Neural cell (in vitro differentiated cells): ENCODE results near the gene AGBL1. TPM values are rescaled to one million over a fixed set of nuclear protein-coding genes. Genes with fewer than 3 reads are reported as not detected.

Experiments
- H2AFZ ChIP-seq: fragments of 200-600, 300-800 bp; sonication (generic), shearing (Covaris generic); 2 replicates; pipeline ENCODE4 v1.6.0; 2014; ENCODE audit warnings: low read depth, mild to moderate bottlenecking, antibody characterized with exemption, low read length, moderate library complexity
- H3F3A ChIP-seq: fragments of 200-600 bp; shearing (Covaris generic); 2 replicates; pipeline ENCODE4 v1.6.1; 2016; ENCODE audit warnings: mild to moderate bottlenecking, moderate library complexity, mixed read lengths, antibody characterized with exemption, low read length; ENCODE audit not compliant: insufficient read depth, poor library complexity, severe bottlenecking
- H3K27ac ChIP-seq: fragments of 200-600, 300-800 bp; sonication (generic), shearing (Covaris generic); 2 replicates; pipeline ENCODE4 v1.5.1; 2014; ENCODE audit warnings: mild to moderate bottlenecking, low read length, moderate library complexity
- H3K27me3 ChIP-seq: fragments of 300-800, 200-600 bp; sonication (generic), shearing (Covaris generic); 2 replicates; pipeline ENCODE4 v1.6.0; 2014; ENCODE audit warnings: mild to moderate bottlenecking, low read depth, low read length, moderate library complexity; ENCODE audit not compliant: insufficient read depth
- H3K36me3 ChIP-seq: fragments of 300-800, 200-600 bp; sonication (generic), shearing (Covaris generic); 2 replicates; pipeline ENCODE4 v1.5.1; 2014; ENCODE audit warnings: mild to moderate bottlenecking, antibody characterized with exemption, low read length, moderate library complexity; ENCODE audit not compliant: insufficient read depth
- H3K4me2 ChIP-seq: fragments of 300-800, 200-600 bp; sonication (generic), shearing (Covaris generic); 2 replicates; pipeline ENCODE4 v1.6.0; 2014; ENCODE audit warnings: mild to moderate bottlenecking, low read length
- H3K4me3 ChIP-seq: fragments of 300-800, 200-600 bp; sonication (generic), shearing (Covaris generic); 2 replicates; pipeline ENCODE4 v1.5.1; 2014; ENCODE audit warnings: mild to moderate bottlenecking, low read length, moderate library complexity
- H3K79me2 ChIP-seq: fragments of 200-600 bp; shearing (Covaris generic); replicated peaks from 2 replicates; pipeline ENCODE4 v1.6.0; 2014; ENCODE audit warnings: mild to moderate bottlenecking, low read length, moderate library complexity; ENCODE audit not compliant: insufficient read depth
- H3K9ac ChIP-seq: fragments of 300-800, 200-600 bp; sonication (generic), shearing (Covaris generic); 2 replicates; pipeline ENCODE4 v1.6.1; 2016; ENCODE audit warnings: mild to moderate bottlenecking, low read length, mixed read lengths
- H3K9me2 ChIP-seq: fragments of 200-600 bp; shearing (Covaris generic); 2 replicates; pipeline ENCODE4 v1.6.1; 2016; ENCODE audit warnings: mild to moderate bottlenecking, low read length, mixed read lengths; ENCODE audit not compliant: insufficient read depth
- H3K9me3 ChIP-seq: fragments of 200-600, 300-800 bp; sonication (generic), shearing (Covaris generic); 2 replicates; pipeline ENCODE4 v1.6.1; 2016; ENCODE audit warnings: mild to moderate bottlenecking, mixed run types, low read length, moderate library complexity, mixed read lengths
- H4K20me1 ChIP-seq: fragments of 200-600 bp; shearing (Covaris generic); 2 replicates; pipeline ENCODE4 v1.6.1; 2016; ENCODE audit warnings: mild to moderate bottlenecking, mixed run types; ENCODE audit not compliant: insufficient read depth
- EP300 ChIP-seq: fragments of 450-650 bp; conservative IDR thresholded peaks from 2 replicates; pipeline ENCODE4 v1.6.1; 2014; ENCODE audit warnings: antibody characterized with exemption, mild to moderate bottlenecking, moderate library complexity; ENCODE audit not compliant: poor library complexity, severe bottlenecking
- EZH2 ChIP-seq: fragments of 200-600, 300-800 bp; shearing (Covaris generic), sonication (generic); IDR thresholded peaks from 2 replicates; pipeline ENCODE4 v1.6.1; 2014; ENCODE audit warnings: antibody characterized with exemption, low read length, borderline replicate concordance, mild to moderate bottlenecking; ENCODE audit not compliant: insufficient read depth, poor library complexity, severe bottlenecking
- MXI1 ChIP-seq: fragments of 450-650 bp; conservative IDR thresholded peaks from 2 replicates; pipeline ENCODE4 v1.6.1; 2014; ENCODE audit warnings: antibody characterized with exemption, mild to moderate bottlenecking; ENCODE audit not compliant: poor library complexity, severe bottlenecking
- POLR2AphosphoS5 ChIP-seq: IDR thresholded peaks from 2 replicates; pipeline ENCODE4 v1.6.1; 2012
- RAD21 ChIP-seq: fragments of 450-650 bp; conservative IDR thresholded peaks from 2 replicates; pipeline ENCODE4 v1.6.1; 2014; ENCODE audit warnings: antibody characterized with exemption, mild to moderate bottlenecking, moderate library complexity
- SMC3 ChIP-seq: fragments of 450-650 bp; conservative IDR thresholded peaks from 2 replicates; pipeline ENCODE4 v1.6.1; 2014; ENCODE audit warnings: antibody characterized with exemption, mild to moderate bottlenecking, moderate library complexity; ENCODE audit not compliant: poor library complexity
- TAF1 ChIP-seq: IDR thresholded peaks from 2 replicates; pipeline ENCODE4 v1.6.1; 2012; ENCODE audit warnings: low read depth
- polyA plus RNA-seq: library from polyadenylated mRNA; depleted of rRNA; stranded (reverse); fragments of >200 nt; gene quantifications from 2 replicates; pipeline ENCODE4 v1.2.3, GENCODE V29; 2014
- TF ChIP-seq, protein P1 (sequence below): IDR thresholded peaks from 2 replicates; pipeline ENCODE4 v1.6.1; 2012; ENCODE audit warnings: borderline replicate concordance
- TF ChIP-seq, protein P2 (sequence below): fragments of 450-650 bp; IDR thresholded peaks from 2 replicates; pipeline ENCODE4 v1.5.1; 2014; ENCODE audit warnings: antibody characterized with exemption, mild to moderate bottlenecking, moderate library complexity; ENCODE audit not compliant: poor library complexity, severe bottlenecking

Gene AGBL1
- polyA plus RNA-seq, 1 donor from 2014 or later, result 0.12 TPM

DNA sequence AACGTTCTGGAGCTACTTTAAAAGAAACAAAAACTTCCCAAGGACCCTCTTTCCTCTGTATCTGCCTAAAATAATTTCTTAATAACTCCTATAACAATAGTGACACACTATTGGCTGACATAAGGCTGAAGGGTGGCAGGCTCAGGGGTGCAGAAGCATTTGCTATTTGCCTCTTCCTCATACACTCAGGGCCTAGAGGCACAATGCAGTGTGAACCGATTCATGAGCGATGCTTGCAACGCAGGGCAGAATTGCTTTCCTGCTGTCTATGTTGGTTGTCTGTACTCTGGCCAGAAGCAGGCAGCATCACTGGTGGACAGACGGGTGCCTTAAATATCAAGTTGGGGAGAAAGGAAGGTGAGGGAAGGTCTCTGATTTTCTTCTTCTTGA lies 157.4 kb downstream of the AGBL1 start:
- no peak for TF ChIP-seq MXI1
- TF ChIP-seq RAD21, result no peak
- no peak for TF ChIP-seq EP300
- no peak for TF ChIP-seq POLR2AphosphoS5
- TF ChIP-seq, protein P1, sequence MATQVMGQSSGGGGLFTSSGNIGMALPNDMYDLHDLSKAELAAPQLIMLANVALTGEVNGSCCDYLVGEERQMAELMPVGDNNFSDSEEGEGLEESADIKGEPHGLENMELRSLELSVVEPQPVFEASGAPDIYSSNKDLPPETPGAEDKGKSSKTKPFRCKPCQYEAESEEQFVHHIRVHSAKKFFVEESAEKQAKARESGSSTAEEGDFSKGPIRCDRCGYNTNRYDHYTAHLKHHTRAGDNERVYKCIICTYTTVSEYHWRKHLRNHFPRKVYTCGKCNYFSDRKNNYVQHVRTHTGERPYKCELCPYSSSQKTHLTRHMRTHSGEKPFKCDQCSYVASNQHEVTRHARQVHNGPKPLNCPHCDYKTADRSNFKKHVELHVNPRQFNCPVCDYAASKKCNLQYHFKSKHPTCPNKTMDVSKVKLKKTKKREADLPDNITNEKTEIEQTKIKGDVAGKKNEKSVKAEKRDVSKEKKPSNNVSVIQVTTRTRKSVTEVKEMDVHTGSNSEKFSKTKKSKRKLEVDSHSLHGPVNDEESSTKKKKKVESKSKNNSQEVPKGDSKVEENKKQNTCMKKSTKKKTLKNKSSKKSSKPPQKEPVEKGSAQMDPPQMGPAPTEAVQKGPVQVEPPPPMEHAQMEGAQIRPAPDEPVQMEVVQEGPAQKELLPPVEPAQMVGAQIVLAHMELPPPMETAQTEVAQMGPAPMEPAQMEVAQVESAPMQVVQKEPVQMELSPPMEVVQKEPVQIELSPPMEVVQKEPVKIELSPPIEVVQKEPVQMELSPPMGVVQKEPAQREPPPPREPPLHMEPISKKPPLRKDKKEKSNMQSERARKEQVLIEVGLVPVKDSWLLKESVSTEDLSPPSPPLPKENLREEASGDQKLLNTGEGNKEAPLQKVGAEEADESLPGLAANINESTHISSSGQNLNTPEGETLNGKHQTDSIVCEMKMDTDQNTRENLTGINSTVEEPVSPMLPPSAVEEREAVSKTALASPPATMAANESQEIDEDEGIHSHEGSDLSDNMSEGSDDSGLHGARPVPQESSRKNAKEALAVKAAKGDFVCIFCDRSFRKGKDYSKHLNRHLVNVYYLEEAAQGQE, result no peak
- TF ChIP-seq, protein P2, sequence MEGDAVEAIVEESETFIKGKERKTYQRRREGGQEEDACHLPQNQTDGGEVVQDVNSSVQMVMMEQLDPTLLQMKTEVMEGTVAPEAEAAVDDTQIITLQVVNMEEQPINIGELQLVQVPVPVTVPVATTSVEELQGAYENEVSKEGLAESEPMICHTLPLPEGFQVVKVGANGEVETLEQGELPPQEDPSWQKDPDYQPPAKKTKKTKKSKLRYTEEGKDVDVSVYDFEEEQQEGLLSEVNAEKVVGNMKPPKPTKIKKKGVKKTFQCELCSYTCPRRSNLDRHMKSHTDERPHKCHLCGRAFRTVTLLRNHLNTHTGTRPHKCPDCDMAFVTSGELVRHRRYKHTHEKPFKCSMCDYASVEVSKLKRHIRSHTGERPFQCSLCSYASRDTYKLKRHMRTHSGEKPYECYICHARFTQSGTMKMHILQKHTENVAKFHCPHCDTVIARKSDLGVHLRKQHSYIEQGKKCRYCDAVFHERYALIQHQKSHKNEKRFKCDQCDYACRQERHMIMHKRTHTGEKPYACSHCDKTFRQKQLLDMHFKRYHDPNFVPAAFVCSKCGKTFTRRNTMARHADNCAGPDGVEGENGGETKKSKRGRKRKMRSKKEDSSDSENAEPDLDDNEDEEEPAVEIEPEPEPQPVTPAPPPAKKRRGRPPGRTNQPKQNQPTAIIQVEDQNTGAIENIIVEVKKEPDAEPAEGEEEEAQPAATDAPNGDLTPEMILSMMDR, result no peak
- no peak for TF ChIP-seq TAF1
- no peak for TF ChIP-seq SMC3
- TF ChIP-seq EZH2, result no peak
- Histone ChIP-seq H3K4me3 (no peak overlapping the region), H3K4me2 (no peak overlapping the region), H3K36me3 (no peaks in the 10 kb centered on the region), H3K27me3 (no peaks in the 10 kb centered on the region), H3F3A (no peaks in the 10 kb centered on the region), H3K9ac (no peak overlapping the region), H4K20me1 (no peaks in the 10 kb centered on the region), H3K27ac (no peak overlapping the region), H3K79me2 (no peaks in the 10 kb centered on the region), H2AFZ (no peak overlapping the region), H3K9me3 (no peaks in the 10 kb centered on the region), H3K9me2 (no peaks in the 10 kb centered on the region)

DNA sequence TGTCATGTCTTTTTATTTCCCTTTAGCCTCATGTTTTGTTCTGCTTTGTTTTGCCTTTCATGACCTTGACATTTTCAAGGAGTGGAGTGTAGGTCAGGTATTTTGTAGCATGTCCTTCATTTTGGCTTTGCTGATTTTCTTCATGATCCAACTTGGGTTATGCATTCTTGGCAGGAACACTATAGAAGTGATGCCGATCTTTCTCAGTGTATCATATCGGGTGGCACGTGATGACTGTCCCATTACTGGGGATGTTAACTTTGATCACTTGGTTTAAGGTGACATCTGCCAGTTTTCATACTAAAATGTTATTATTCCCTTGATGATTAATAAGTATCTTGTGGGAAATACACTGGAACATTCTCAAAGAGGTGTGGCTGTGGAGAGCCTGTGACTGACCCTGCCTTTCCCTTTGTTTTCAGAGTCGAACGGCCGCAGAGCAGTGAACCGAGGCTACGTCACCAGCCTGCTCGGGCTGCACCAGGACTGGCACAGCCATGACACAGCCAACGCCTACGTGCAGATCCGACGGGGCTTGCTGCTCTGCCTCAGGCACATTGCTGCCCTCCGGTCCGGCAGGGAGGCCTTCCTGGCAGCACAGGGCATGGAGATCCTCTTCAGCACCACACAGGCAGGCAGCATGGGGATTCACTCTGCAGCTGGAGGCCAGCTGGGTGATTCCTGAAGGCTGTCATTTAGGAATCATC lies 167.7 kb downstream of the AGBL1 start:
- Histone ChIP-seq H2AFZ (no peak overlapping the region), H3K27ac (no peak overlapping the region), H4K20me1 (no peaks in the 10 kb centered on the region), H3K9me2 (no peaks in the 10 kb centered on the region), H3K4me2 (no peak overlapping the region), H3F3A (no peaks in the 10 kb centered on the region), H3K4me3 (no peak overlapping the region), H3K9ac (no peak overlapping the region), H3K79me2 (no peaks in the 10 kb centered on the region), H3K36me3 (no peaks in the 10 kb centered on the region), H3K27me3 (no peaks in the 10 kb centered on the region), H3K9me3 (no peaks in the 10 kb centered on the region)
- TF ChIP-seq RAD21 (no peak), POLR2AphosphoS5 (no peak), EP300 (no peak), TAF1 (no peak), EZH2 (no peak)
- TF ChIP-seq, protein P2, result no peak
- TF ChIP-seq, protein P1, result no peak
